ENCODE results near the gene KDM6B.

Gene KDM6B

DNA sequence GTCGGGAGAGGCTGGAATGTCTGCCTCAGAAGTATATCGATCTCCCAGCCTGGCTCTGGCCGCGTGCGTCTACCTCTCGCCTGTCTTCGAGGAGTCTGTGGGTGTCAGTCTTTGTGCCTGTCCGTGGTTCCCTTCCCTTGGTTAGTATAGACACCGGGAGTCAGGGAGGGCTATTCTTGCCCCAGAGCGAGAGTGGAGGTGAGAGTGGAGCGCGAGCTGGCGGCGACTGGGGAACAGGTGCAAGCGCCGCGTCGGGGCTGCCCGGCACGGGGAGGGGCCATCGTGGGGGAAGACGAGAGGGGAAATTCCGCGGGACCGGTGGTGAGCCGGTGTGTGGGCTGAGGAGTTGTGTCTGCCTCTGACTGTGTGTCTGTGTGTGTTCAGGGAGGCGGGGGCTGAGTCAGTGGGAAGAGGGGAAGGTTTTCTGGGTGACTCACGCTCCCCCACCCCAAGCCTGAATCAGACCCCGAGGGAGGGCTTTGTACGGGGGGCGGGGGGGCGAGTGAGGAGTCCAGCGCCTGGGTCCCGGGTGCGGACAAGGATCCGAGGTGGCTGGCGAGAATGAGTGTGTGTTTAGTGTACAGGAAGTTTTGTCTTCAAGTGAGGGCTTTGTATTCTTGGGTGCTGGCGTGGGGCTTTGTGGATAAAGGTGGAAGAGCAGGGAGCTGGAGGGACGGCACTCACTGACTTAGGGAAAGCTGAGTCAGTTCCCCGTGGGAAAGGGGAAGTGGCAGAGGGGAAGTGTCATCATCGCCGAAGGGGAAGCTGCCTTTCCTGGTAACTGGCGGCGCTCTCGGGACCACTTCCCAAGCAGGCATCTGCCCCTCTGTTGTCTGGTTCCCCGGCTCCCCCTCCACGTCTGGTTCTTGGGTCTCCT, 8.6 kb downstream of the KDM6B start:
- DNase-seq, result peak; percentile 47

DNA sequence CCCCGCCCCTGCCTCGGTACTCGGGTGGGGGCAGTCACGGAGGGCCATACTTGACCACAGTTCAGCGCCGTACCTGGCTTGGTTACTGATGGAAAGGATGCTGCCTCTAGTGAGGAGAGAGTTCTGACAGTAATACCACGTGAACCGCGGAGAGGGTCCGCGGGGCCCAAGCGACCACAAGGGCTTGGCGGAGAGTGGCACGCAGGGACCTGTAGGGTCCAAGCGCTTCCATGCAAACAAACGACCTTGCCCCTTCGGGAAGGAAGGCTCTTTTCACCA, 9.2 kb downstream of the KDM6B start:
- DNase-seq, result no peak

DNA sequence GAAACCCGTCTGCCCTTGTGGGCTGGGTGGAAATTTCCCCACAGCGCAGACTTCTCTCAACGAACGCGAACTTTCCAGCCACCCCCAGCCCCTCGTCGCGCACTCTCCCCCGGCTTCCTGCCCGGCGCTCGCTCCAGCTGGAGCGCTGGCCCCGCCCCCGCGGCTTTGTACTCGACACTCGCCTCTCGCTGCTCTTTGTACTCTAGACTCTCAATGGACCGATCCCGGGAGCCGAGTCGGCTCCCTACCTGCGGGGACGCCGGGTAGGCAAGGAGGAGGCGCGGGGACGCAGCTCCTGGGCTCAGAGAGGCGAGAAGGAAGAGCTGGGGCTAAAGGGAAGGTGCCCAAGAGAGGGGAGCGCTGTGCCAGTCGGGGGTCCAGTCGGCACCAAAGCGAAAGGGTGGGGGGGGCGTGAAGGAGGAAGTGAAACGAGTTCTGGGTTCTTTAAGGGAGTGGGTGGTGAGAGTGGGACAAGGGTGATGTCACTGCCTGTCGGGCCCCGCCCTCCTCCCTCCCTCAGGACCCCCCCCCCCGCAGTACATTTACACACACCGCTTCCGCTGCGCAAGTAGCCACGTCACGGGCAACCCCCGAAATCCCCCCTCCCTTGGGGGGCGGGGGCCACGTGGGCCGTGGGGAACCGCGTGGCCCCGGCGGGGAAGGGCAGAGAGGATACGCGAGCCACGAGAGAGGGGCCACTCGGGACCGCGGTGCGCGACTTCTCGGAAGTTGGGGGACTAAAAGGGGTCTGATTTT, 9.7 kb downstream of the KDM6B start:
- peak; percentile 75 for DNase-seq

DNA sequence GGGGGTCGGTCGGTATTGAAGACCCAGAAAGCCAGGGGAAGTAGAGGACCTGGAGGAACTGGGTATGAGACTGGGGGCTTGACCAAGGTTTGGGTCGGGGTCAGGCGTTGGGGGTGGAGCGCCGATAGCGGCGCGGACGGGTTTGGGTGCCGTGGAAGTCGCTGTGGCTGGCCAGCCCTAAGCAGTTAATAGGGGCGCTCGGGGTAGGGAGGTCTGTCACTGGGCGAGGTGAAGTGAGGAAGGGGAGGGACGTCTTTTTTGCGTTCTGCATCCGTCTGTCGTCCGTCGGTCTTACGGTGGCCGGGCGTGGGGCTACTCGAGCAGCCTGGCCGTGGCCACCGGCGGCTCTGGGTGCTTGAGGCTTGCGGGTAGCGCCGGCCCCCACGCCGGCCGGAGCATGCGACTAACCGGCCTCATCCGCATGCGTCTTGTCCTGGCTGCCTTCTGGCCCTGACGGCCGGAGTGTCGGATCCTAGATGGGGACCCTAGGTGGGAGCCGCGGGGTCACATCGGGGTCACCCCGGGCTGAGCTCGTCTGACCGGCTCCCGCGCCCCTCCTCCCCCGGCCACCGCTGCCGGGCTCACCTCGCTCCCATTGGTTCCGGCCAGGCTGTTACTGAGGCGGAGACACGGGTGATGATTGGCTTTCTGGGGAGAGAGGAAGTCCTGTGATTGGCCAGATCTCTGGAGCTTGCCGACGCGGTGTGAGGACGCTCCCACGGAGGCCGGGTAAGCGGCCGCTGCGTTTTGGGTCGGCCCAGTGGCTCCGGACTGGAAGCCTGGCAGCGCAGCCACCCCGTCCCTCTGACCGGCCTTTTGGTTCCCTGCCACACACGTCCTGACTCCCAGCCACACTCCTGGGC, 10.5 kb downstream of the KDM6B start:
- DNase-seq, result peak; percentile 95

DNA sequence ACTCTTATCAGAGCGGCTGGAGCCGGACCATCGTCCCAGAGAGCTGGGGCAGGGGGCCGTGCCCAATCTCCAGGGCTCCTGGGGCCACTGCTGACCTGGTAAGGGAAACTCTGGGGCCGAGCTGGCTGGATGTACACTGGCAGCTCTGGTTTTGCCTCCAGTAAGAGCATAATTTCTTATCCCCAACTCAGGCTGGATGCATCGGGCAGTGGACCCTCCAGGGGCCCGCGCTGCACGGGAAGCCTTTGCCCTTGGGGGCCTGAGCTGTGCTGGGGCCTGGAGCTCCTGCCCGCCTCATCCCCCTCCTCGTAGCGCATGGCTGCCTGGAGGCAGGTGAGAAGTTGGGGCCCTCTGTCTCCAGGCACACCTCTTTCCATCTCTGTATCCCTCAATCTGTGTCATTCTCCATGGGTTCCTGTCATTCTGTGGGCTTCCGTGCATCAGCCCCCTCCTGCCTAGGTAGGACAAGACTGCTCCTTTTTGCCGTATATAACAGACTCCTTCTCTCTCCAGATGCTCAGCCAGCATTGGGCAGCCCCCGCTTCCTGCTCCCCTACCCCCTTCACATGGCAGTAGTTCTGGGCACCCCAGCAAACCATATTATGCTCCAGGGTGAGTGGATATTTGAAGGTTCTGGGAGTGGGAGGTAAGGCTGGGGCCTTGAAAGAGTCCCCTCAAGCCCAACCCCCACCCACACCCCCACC, 11.5 kb downstream of the KDM6B start:
- DNase-seq, result no peak

- no peak for DNase-seq
Measured at GRCh38 chr17:7846063-7846735, 12.2 kb downstream of the KDM6B start.

DNA sequence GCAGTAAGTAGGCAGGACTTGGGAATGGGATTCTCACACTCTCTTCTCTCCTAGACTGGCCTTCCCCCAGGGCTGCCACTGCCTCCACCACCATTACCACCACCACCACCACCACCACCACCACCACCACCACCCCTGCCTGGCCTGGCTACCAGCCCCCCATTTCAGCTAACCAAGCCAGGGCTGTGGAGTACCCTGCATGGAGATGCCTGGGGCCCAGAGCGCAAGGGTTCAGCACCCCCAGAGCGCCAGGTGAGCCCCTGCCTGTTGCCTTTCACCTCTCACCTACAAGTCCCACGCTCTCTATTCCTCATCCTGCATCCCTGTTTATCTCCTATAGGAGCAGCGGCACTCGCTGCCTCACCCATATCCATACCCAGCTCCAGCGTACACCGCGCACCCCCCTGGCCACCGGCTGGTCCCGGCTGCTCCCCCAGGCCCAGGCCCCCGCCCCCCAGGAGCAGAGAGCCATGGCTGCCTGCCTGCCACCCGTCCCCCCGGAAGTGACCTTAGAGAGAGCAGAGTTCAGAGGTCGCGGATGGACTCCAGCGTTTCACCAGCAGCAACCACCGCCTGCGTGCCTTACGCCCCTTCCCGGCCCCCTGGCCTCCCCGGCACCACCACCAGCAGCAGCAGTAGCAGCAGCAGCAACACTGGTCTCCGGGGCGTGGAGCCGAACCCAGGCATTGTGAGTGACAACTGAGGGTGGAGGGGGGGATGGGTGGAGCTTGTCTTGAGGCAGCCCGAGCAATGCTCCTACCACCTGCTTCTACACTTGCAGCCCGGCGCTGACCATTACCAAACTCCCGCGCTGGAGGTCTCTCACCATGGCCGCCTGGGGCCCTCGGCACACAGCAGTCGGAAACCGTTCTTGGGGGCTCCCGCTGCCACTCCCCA, 13.0 kb downstream of the KDM6B start:
- DNase-seq, result no peak

DNA sequence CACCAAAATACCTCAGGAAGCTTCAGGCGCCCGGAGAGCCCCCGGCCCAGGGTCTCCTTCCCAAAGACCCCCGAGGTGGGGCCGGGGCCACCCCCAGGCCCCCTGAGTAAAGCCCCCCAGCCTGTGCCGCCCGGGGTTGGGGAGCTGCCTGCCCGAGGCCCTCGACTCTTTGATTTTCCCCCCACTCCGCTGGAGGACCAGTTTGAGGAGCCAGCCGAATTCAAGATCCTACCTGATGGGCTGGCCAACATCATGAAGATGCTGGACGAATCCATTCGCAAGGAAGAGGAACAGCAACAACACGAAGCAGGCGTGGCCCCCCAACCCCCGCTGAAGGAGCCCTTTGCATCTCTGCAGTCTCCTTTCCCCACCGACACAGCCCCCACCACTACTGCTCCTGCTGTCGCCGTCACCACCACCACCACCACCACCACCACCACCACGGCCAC, 14.1 kb downstream of the KDM6B start:
- DNase-seq, result no peak

DNA sequence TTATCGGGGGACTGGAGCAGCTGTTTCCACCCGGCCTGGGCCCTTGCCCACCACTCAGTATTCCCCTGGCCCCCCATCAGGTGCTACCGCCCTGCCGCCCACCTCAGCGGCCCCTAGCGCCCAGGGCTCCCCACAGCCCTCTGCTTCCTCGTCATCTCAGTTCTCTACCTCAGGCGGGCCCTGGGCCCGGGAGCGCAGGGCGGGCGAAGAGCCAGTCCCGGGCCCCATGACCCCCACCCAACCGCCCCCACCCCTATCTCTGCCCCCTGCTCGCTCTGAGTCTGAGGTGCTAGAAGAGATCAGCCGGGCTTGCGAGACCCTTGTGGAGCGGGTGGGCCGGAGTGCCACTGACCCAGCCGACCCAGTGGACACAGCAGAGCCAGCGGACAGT, 14.7 kb downstream of the KDM6B start:
- no peak for DNase-seq

GRCh38 chr17:7849130-7849750, 15.2 kb downstream of the KDM6B start:
- no peak for DNase-seq

- no peak for DNase-seq
Measured at GRCh38 chr17:7849751-7850504, 15.9 kb downstream of the KDM6B start.

GRCh38 chr17:7850701-7851437, 16.9 kb downstream of the KDM6B start:
- no peak for DNase-seq

DNA sequence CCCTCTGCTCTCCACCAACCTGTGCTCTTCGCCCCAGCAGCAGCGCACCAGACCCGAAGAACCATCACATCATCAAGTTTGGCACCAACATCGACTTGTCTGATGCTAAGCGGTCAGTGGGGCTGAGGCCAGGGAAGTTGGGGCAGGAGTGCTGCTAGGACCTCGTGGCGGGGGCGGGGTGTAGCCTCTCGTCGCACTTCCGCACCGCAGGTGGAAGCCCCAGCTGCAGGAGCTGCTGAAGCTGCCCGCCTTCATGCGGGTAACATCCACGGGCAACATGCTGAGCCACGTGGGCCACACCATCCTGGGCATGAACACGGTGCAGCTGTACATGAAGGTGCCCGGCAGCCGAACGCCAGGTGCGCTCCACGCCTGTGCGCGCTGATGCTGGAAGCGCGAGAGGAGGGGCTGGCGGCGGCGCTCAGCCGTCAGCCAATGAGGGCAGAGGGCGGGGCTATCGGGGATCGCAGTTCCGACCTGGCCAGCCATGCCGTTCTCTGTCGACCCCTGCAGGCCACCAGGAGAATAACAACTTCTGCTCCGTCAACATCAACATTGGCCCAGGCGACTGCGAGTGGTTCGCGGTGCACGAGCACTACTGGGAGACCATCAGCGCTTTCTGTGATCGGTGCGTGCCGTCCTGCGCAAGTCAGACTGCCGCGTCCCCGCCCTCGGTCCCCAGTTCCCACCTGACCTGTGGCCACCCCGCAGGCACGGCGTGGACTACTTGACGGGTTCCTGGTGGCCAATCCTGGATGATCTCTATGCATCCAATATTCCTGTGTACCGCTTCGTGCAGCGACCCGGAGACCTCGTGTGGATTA, 17.6 kb downstream of the KDM6B start:
- peak; percentile 88 for DNase-seq

DNA sequence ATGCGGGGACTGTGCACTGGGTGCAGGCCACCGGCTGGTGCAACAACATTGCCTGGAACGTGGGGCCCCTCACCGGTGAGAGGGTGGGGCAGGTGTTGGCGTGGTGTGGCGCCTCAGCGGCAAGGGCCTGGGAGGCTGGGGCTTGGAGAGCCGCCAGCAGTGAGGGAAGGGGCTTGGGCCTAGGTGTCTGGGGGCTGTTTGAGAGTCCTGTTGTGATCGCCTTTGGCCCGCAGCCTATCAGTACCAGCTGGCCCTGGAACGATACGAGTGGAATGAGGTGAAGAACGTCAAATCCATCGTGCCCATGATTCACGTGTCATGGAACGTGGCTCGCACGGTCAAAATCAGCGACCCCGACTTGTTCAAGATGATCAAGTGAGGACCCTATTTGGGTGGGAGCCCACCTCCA, 18.2 kb downstream of the KDM6B start:
- DNase-seq, result no peak

DNA sequence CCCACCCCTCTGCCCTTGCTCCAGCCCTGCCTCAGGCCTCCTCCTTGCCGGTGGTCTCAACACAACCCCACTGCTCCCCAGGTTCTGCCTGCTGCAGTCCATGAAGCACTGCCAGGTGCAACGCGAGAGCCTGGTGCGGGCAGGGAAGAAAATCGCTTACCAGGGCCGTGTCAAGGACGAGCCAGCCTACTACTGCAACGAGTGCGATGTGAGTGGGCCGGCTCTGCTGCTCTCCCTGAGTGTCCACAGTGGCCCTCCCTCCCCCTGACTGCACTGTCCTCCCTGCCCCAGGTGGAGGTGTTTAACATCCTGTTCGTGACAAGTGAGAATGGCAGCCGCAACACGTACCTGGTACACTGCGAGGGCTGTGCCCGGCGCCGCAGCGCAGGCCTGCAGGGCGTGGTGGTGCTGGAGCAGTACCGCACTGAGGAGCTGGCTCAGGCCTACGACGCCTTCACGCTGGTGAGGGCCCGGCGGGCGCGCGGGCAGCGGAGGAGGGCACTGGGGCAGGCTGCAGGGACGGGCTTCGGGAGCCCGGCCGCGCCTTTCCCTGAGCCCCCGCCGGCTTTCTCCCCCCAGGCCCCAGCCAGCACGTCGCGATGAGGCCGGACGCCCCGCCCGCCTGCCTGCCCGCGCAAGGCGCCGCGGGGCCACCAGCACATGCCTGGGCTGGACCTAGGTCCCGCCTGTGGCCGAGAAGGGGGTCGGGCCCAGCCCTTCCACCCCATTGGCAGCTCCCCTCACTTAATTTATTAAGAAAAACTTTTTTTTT, 19.1 kb downstream of the KDM6B start:
- no peak for DNase-seq

- DNase-seq, result no peak
Measured at GRCh38 chr17:7853691-7854038, 19.6 kb downstream of the KDM6B start.

DNA sequence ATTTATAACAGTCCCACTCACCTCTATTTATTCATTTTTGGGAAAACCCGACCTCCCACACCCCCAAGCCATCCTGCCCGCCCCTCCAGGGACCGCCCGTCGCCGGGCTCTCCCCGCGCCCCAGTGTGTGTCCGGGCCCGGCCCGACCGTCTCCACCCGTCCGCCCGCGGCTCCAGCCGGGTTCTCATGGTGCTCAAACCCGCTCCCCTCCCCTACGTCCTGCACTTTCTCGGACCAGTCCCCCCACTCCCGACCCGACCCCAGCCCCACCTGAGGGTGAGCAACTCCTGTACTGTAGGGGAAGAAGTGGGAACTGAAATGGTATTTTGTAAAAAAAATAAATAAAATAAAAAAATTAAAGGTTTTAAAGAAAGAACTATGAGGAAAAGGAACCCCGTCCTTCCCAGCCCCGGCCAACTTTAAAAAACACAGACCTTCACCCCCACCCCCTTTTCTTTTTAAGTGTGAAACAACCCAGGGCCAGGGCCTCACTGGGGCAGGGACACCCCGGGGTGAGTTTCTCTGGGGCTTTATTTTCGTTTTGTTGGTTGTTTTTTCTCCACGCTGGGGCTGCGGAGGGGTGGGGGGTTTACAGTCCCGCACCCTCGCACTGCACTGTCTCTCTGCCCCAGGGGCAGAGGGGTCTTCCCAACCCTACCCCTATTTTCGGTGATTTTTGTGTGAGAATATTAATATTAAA, 20.2 kb downstream of the KDM6B start:
- DNase-seq, result no peak

Data from hematopoietic multipotent progenitor cell treated with erythropoietin and hydrocortisone succinate and interleukin-3 and kit ligand, for 8 days (in vitro differentiated cells).